Calu3 (cell line): Measurements from ENCODE around the gene TUBB2A. TPM values are rescaled to one million over a fixed set of nuclear protein-coding genes. Genes with fewer than 3 reads are reported as not detected.
"Not testable (repeated sequence)": the region's sequence is repeated elsewhere in the genome, so short reads cannot be mapped to it uniquely, and the experiment has no call there.

Experiments used
- BruUV-seq: library from RNA; stranded (reverse); fragments of 400-500 nt; replicated peaks from 2 replicates; lab custom pipeline; 2021; lab: Mats Ljungman, UMichigan
- CTCF ChIA-PET: fragments of 300-600 bp; sonication (Branson Sonifier 250); formaldehyde crosslinking; loops from one replicate; lab custom pipeline; 2022; ENCODE audit warnings: antibody characterized with exemption; lab: Charles Lee
- DNase-seq: peaks from one replicate; pipeline ENCODE4 v3.0.0; 2022
- H3K27ac Mint-ChIP-seq: one replicate; pipeline ENCODE4 v1.8.0; 2022; ENCODE audit warnings: mixed read lengths; ENCODE audit not compliant: unreplicated experiment
- H3K27me3 Mint-ChIP-seq: one replicate; pipeline ENCODE4 v1.8.0; 2022; ENCODE audit warnings: mixed read lengths; ENCODE audit not compliant: unreplicated experiment
- H3K36me3 Mint-ChIP-seq: one replicate; pipeline ENCODE4 v1.8.0; 2022; ENCODE audit warnings: mild to moderate bottlenecking, moderate library complexity, mixed read lengths; ENCODE audit not compliant: insufficient read depth, unreplicated experiment
- H3K4me1 Mint-ChIP-seq: one replicate; pipeline ENCODE4 v1.8.0; 2022; ENCODE audit warnings: mild to moderate bottlenecking, low read depth, mixed read lengths; ENCODE audit not compliant: unreplicated experiment
- H3K4me3 Mint-ChIP-seq: one replicate; pipeline ENCODE4 v1.8.0; 2022; ENCODE audit warnings: mild to moderate bottlenecking, low read depth, moderate library complexity, mixed read lengths; ENCODE audit not compliant: unreplicated experiment
- H3K9me3 Mint-ChIP-seq: one replicate; pipeline ENCODE4 v1.8.0; 2022; ENCODE audit warnings: low read depth, mixed read lengths; ENCODE audit not compliant: unreplicated experiment
- CTCF ChIP-seq: fragments of 200-600 bp; IDR thresholded peaks from one replicate; pipeline ENCODE4 v1.8.0; 2022; ENCODE audit warnings: antibody characterized with exemption; ENCODE audit not compliant: unreplicated experiment
- intact Hi-C: fragments of 100-400 bp; cut with micrococcal nuclease; formaldehyde crosslinking; loops from one replicate; pipeline ENCODE4 v1.10.0; 2022; ENCODE audit not compliant: unreplicated experiment
- total RNA-seq: library from RNA; stranded (reverse); gene quantifications from 2 replicates; pipeline ENCODE4 v1.2.3, GENCODE V29; 2022

Gene TUBB2A
- total RNA-seq, 1 experiment from 2014 or later, result 17.6 TPM

- H3K36me3 Mint-ChIP-seq, result no peaks in the 10 kb centered on the region
- TF ChIP-seq CTCF, result no peak
- H3K4me3 Mint-ChIP-seq, result no peak overlapping the region
- H3K9me3 Mint-ChIP-seq, result no peaks in the 10 kb centered on the region
- no peak overlapping the region for H3K27ac Mint-ChIP-seq
- intact Hi-C loops, result no loop called here
- no peaks in the 10 kb centered on the region for H3K27me3 Mint-ChIP-seq
- CTCF ChIA-PET, result interaction anchor here (0.7 kb wide), 1 partner anchor 851 kb away, joined by 4 read pairs; no protein-coding TSS in a partner anchor
- BruUV-seq, result no TSS peak
- H3K4me1 Mint-ChIP-seq, result no peaks in the 10 kb centered on the region
- no peak for DNase-seq
These were observed 35.9 kb upstream of the TUBB2A start for GRCh38 chr6:3193102-3193849.

GRCh38 chr6:3190779-3191178 is 33.4 kb upstream of the TUBB2A start:
- Mint-ChIP-seq H3K36me3 (no peaks in the 10 kb centered on the region), H3K27me3 (no peaks in the 10 kb centered on the region), H3K4me1 (no peaks in the 10 kb centered on the region), H3K9me3 (no peaks in the 10 kb centered on the region), H3K4me3 (no peak overlapping the region), H3K27ac (no peak overlapping the region)
- no TSS peak for BruUV-seq
- CTCF ChIA-PET, result no interaction called here
- no peak for DNase-seq
- no peak for TF ChIP-seq CTCF
- intact Hi-C loops, result no loop called here

GRCh38 chr6:3190056-3190455 is 32.7 kb upstream of the TUBB2A start:
- Mint-ChIP-seq H3K9me3 (no peaks in the 10 kb centered on the region), H3K27ac (no peak overlapping the region), H3K36me3 (no peaks in the 10 kb centered on the region), H3K4me3 (no peak overlapping the region), H3K4me1 (no peaks in the 10 kb centered on the region), H3K27me3 (peaks cover 1% of the 10 kb centered on the region)
- no peak for TF ChIP-seq CTCF
- CTCF ChIA-PET, result no interaction called here
- no peak for DNase-seq
- no TSS peak for BruUV-seq
- intact Hi-C loops, result no loop called here

- CTCF ChIA-PET, H3K9me3 Mint-ChIP-seq, H3K4me3 Mint-ChIP-seq, H3K27me3 Mint-ChIP-seq, H3K36me3 Mint-ChIP-seq, H3K27ac Mint-ChIP-seq, H3K4me1 Mint-ChIP-seq, intact Hi-C loops, DNase-seq, BruUV-seq: not testable (repeated sequence)
These were observed 31.8 kb upstream of the TUBB2A start for GRCh38 chr6:3189192-3189591.

- no TSS peak for BruUV-seq
- H3K4me1 Mint-ChIP-seq, result no peaks in the 10 kb centered on the region
- no peak overlapping the region for H3K27ac Mint-ChIP-seq
- no peak overlapping the region for H3K4me3 Mint-ChIP-seq
- TF ChIP-seq CTCF, result no peak
- no peaks in the 10 kb centered on the region for H3K36me3 Mint-ChIP-seq
- CTCF ChIA-PET, result no interaction called here
- intact Hi-C loops, result no loop called here
- DNase-seq, result no peak
- peaks cover 15% of the 10 kb centered on the region for H3K27me3 Mint-ChIP-seq
- H3K9me3 Mint-ChIP-seq, result no peaks in the 10 kb centered on the region
These were observed 30.9 kb upstream of the TUBB2A start for GRCh38 chr6:3188262-3188661.
